T follicular helper cell (primary cell): Measurements from ENCODE around the gene NDUFS7.
"Not testable (repeated sequence)": the region's sequence is repeated elsewhere in the genome, so short reads cannot be mapped to it uniquely, and the experiment has no call there.

ENCODE experiments used
- DNase-seq: peaks from one replicate; pipeline ENCODE4 v3.0.0-alpha.2; 2020; ENCODE audit warnings: low read depth

The NDUFS7 gene

DNA sequence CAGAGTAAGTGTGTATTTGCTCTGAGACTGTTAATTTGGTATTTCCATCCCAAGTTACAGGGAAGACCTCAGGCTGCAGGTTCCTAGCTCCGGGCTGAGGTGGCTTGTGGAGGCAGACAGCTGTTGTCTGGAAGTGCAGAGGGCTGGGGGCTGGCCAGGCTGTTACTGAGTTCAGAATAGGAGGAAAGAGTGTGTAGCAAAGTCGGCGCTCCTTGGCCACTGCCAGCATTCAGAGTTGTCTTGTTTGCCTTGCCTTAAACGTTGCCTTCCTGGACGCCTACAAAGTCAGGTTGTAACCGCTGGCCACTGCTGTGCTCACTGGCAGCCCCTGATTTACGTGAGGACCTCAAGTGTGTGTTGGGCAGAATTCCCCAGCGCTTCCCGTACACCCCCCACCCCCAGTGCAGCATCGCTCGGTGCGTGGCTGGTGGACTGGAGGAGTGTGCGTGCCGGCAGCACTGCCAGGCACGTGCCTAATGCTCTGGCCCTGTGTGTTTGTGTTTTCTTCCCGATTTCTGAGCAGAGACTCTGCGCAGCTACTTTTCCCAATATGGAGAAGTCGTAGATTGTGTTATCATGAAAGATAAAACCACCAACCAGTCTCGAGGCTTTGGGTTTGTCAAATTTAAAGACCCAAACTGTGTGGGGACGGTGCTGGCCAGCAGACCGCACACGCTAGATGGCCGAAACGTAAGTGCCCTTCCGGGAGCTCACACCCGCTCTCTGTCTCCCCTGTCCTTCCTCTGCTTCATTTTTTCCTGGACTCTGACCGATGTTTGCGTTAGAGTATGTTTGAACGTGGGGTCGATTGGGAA, 34.2 kb downstream of the NDUFS7 start:
- DNase-seq: no peak

DNA sequence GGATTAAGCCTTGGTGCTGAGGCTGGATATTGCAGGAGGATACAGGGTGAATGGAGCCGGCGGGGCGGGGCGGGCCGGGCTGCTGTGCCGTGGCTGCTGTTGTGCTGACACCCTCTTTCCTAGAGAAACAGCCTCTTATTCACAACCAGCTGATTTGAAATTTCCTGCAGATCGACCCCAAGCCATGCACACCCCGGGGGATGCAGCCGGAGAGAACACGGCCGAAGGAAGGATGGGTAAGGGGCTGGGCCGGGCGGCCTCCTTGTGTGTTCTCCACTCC, 34.7 kb downstream of the NDUFS7 start:
- no peak for DNase-seq

DNA sequence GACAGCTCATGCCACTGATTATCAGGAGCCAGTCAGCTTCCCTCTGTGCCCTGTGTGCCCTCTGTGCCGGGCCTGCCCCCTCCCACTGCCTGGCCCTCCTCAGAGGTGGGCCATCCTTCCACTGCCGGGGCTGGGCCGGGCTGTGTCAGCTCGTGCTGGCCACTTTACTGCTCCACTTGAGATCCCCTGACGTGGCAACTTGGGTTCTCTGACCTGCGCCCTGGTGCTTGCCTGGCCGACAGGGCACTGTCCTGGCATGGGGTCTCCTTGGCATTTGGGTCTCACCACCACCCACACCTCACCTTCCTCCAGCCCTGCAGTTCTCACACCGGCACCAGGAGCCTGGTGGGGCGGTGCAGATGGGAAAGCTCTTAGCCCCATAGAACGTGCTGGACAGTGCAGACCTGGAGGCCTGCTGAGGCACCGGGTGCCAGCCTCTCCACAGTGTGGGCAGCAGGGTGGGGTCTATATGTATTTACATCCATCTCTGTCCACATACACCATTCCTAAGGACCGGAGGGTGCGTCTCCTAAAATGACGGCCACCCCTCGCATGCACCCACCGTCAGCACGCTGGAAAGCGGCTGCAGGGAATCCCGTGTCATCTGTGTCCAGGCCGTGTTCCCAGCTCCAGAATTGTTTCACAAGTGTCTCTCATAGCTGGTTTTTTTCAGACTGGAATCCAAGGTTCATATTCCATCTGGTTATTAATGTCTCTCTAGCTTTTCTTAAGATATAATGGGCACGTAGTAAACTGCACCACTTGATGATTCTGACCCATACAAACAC, 35.4 kb downstream of the NDUFS7 start:
- DNase-seq: no peak

DNA sequence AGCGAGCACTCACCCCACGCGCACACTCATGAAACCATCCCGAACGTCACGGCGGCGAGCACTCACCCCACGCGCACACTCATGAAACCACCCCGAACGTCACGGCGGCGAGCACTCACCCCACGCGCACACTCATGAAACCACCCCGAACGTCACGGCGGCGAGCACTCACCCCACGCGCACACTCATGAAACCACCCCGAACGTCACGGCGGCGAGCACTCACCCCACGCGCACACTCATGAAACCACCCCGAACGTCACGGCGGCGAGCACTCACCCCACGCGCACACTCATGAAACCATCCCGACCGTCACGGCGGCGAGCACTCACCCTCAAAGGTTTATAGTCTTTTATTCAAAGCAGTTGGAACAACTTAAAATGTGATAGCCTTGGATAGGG, 36.4 kb downstream of the NDUFS7 start:
- not testable (repeated sequence) for DNase-seq

DNA sequence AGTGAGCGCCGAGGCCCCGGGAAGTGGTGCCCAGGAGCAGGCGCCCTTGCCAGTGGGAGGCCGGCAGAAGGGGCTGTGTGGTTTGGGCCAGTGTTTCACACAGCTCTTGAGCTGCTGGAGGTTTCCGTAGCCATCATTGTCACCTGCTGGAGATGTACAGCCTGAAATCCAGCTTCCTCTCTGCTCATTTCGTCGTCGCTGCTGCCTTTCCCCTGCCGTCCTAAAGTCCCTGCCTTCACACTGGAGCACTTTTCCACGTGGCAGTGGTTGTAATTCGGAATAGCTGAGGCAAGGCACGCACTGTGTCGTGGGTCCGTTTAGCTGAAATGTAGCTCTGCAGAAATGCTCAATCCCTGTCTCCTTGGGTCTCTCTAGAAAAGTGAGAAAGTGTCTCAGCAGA, 36.9 kb downstream of the NDUFS7 start:
- no peak for DNase-seq

DNA sequence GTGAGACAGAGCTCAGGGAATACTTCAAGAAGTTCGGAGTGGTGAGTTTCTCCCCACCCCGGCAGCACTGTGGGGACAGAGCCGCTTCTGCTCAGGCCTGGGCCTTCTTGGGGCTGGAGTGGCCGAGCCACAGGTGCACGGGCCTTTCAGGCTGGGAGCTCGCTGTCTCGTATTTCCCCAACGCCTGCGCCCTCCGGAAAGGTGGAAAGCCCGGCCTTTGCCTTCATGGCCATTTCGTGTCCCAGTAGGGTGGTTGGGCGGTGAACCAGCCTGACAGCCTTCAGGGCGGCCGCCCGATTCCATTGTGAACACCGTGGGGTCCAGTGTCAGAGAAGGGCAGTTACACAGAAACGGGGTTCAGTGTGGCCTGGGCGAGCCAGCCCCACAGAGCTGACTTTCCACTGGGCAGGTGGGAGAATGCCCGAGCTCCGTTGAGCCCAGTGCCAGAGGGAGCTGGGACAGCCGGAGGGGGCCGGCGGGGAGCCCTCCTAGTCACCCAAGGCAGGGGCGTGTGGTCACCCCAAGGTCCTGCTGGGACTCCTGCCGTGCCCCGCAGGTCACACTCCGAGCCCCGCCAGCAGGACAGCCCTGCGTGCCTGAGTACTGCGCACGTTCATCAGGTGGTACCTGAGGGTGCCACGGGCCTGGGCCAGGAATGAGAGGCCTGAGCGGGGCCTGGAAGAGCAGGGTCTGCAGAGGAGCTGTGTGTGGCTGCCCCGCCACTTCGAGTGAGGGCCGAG, 37.7 kb downstream of the NDUFS7 start:
- DNase-seq: no peak

DNA sequence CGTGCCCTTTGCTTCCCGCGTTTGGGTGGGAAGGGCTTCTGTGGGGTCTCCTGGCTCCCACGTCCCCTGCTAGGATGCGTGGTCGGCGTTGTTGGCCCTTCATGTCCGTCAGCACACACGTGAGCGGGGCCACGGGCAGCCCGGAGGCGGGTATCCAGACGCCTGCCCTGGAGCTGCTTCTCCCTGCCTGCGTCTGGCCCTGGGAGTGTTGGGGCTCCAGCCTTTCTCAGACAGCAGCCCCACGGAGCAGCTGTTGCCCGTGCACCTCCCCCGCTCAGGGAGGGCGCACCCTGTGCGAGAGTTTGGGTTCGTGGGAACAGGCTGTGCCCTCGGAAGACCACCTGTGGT, 38.2 kb downstream of the NDUFS7 start:
- DNase-seq: no peak

DNA sequence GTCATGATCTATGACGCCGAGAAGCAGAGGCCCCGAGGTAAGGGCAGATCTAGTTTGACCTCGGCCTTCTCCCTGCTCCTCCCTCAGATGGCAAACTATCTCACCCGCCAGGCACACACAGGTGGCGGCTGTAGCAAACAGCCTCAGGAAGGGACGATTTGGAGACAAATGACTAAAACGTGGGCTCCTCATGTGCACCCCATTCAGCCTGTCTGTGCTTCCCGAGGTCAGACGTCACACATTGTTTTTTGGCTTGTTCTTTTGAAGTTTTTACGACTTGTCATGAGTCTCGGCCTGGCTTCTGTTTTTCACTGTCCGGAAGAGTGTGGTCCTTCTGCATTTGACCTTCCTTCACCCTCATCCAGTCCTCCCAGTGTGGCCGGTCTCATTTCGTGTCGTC, 38.7 kb downstream of the NDUFS7 start:
- no peak for DNase-seq

DNA sequence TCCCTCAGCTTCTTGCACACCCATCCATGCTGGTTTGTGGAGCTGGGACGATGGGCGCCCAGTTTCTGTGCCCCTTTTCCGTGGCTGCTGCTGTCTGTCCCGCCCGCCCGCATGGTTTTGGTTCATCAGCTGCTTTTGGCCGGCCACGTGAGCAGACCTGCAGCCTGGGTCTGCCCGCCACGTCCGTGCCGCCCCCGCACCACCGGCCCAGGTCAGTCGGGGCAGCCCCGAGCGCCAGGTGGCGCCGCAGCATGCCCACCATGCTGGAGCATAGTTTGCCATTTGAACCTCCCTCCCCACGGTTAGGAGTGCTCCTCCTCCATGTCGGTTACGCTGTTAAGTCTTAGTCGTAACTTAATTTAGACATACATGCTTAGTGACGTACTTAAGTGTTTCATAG, 39.2 kb downstream of the NDUFS7 start:
- no peak for DNase-seq

DNA sequence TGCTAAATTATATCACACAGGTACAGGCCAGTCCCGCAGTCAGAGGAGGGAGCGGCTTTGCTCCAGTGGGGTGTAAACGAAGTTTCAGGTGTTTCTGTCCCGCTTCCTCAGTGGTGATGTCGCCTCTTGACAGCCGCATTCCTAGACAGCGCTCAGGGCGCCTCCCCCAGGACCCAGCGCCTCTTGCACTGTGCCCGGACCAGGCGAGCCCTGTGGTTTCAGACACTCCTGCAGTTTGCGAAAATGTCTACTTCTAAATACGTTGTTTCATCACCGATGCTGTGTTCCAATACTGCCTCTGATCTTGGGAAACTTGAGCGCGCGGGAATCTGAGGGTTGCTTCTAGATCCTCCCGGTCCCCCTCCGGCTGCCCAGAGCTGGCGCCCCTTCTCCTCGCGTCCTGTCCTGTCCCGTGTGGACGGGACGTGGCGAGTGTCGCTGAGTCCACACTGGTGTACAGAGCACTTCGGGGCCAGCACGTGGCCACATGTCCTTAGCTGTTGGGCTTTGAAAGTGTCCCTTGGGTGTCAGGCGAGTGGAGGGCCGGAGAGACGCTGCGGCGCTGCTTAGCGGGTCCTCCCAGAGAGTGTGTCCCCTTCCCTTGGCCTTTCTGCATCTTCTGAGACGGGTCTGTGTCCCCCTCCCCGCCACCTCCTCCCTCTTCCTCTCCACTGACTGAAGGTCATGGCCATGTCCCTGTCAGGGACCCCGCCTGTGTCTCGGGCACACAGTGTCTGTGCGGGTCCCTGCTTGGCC, 39.9 kb downstream of the NDUFS7 start:
- no peak for DNase-seq

DNA sequence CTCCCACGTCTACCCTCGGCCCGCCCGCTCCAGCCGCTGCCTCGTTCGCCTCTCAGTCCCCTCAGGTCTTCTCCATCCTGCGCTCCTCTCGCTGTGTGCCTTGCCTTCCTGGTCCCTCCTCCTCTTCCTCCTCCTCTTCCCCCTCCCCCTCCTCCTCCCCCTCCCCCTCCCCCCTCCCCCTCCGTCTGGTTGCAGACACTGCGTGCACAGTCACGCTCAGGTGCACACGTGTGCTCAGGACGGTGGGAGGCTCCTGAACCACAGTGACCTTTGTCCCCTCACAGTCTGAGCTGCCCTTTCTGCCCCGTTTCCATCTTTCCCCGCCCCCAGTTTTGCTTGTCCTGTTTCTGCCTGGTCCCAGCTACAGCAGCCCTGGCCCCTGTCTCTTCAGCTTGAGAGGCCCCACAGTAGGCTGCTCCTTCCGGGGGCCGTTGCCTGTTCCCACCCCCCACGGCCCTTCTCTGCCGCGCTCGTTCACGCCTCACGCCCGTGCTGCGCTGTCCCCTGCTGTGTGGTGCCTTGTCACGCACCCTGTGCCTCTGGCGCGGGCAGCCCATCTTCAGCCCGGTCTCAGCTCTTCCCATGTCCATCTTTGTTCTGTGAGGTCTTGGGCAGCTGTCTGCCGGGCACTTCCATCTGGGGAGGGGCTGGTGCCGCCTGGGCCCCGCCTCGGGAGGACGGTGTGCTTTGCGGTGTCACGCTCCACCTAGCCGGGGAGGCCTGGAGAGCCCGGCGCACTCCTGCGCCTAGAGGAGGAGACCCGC, 40.7 kb downstream of the NDUFS7 start:
- DNase-seq: no peak

DNA sequence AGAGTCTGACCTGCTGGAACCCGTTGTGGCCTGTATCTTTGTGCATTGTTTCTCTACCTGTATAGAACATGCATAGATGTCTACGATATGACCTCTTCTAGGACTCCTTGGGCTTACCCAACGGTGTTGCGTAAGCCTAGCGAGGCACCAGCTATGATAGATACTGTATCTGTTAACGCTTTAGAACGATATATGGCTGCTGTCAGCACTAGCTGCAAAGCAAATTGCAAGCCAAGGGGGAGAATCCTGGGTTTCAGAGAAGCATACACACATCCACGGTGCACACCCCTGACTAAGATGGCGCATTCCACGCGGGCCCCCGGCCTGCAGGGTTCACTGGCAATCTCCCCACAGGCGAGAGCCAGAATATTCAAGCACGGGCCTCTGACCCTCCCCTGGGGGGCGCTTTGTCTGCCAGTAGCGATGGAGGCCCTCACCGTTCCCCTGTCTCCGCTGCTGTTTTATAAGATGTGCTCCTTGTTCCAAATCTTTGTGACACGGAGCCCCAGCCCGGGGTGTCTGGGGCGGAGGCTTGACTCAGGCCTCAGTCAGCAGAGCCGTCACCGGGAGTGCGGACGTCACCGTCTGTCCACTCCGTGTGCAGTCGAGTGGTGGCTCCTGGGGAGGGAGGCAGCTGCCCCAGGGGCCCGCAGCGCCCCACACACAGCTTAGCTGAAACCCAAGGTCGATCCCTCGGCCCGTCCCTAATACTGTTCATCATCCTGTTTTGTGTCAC, 41.6 kb downstream of the NDUFS7 start:
- no peak for DNase-seq

DNA sequence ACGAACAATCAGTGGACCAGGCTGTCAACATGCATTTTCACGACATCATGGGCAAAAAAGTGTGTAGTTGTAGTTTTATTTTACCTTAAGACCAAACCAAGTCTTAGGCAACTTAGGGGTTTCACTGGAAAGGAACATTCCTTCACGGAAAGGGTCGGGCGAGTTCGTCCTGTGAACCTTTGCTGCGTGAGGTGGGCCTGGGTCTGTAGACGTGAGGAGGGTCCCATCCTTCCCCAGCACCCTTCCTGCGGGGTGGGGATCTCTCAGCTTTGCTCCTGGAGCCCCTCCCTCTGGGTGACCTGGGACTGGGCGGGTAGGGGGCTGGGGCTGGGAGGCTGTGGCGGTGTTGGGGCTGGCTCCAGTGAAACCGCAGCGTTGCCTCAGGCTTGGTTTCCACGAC, 42.2 kb downstream of the NDUFS7 start:
- DNase-seq: no peak

DNA sequence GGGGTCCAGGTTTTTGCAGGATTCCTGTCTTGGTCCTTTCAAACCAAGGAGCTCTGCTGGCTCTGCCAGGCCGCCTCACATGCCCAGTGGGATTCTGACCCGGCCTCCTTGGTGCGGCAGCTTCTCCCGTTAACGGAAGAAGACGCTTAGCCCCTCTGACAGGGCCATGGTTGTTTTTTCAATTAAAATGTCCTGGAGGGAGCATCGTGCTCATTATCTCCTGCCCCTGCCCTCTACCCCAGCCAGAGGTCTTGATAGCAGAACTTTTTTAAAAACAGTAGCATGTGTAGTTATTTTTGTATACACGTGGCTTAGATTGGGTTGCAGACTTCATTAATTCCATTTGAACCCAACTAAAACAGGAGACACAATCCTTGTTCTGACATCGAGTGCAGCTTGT, 43.0 kb downstream of the NDUFS7 start:
- no peak for DNase-seq

DNA sequence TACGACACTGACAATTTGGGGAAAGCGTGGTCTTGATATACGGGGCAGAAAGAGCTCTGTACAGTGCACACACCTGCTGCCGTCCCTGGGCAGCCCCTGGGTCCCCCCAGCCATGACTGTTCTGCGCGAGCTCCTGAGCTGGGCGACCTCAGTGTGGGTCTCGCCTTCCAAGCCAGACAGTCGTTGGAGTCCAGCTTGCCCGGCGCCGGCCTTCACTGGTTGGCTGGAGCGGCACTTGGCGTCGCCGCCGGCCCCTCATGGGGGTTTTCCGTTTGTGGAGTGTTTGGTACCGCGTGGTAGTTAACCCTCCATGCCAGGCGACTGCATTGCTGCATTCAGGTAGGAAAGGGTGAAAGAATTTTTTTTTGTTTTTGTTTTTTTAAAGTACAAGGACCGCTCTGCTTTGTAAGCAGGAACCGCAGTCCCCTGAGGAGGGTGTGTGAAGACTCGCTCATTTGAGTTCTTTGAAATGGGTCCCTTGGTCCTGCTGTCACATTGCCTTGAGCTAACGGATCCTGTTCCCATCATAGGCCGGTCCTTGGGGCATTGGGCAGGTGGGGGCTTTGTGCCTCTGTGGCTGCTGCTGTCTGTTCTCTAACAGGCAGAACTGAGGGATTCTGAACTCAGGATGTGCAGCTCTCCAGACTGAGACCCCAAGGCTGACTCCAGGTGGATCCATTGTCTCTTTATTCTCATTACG, 43.7 kb downstream of the NDUFS7 start:
- DNase-seq: no peak

DNA sequence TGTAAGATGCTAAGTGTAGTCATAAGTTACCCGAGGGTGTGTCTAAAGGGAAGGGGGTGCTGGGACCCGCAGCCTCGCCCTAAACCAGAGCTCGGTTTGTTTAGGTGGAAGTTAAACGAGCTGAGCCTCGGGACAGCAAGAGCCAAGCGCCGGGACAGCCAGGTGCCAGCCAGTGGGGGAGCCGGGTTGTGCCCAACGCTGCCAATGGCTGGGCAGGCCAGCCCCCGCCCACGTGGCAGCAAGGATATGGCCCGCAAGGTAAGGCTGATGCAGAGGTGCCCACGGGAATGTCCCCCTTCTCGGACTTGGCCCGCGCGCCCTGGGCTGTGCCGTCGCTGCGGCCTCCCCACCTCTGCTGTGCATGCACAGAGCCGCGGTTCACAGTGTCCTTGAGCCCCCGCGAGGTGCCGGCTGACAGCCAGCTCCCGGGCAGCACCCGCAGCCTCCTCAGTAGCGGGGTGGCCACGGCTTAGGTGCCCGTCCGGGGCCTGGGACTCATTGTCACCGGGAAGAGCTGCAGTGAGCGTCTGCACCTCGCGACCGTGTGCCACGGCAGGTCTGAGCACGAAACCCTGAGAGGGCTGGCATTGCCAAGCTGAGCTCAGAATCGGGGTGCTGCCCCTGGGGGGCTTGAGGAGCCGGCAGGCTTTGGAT, 45.2 kb downstream of the NDUFS7 start:
- no peak for DNase-seq

DNA sequence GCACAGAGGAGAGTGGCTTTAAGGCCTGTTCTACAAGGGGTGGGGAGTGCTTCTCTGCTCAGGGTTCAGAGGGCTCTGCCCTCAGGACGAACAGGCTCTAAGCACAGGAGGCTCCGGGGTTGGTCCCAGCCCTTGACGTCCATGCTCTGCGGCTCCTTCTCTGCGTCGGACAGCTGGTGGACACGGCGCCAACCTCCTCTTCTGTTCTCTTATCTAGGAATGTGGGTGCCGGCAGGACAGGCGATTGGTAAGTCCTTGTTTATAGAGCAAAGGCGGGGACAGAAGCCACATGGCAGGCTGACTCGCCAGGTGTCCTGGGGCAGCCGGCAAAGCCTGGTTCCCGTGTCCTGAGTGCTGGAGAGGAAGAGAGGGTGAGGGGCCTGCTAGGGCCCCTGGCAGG, 46.0 kb downstream of the NDUFS7 start:
- no peak for DNase-seq

DNA sequence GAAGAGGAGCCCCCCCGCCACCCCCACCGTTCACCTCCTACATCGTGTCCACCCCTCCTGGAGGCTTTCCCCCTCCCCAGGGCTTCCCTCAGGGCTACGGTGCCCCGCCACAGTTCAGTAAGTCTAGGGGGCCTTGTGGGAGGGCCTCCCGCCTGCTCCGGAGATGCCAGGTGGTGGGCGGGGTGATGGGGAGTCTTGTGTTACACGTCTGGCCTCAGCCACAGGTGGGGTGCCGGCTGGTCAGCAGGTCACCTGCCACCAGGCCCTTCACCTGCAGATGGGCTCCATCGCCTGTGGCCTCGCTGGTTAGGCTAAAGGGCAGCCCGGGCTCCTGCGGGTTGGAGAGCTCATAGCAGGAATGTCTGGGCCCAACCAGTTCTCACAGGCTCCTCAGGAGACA, 46.5 kb downstream of the NDUFS7 start:
- no peak for DNase-seq

DNA sequence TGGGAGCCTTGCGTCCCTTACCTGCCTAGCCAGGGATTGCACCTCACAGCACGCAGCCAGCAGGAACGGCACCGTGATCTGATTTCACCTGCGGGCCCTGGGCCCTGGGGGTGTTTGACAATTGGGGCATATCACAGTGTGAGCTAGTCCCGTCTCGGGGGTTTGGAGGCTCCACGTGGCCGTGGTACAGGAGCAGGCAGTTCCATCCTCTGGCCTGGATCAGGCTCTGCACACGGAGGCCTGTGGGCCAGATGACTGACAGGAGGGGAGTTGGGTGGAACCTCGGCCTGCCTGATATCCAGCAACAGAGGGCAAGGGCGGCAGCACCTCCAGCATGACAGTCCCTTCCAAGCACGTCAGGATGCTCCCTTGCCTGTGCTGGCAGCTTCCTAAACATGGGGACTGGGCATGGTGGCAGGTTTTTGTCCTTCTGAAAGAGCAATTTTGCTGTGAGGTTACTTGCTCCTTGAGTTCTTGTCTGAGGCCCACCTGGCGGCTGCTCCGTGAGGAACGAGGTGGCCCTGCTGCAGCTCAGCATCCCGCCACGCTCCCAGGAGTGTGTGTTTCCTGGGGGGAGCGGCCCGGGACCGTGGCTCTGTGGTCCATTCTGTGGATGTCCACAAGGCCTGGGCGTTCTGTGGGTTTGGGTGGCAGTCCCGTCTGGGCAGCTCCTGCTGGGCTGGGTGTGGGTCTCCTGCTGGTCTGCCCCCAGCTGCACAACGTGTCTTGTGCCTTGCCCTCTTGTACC, 48.2 kb downstream of the NDUFS7 start:
- no peak for DNase-seq
